H1 (cell line): Measurements from ENCODE around the gene MAIP1. TPM values are rescaled to one million over a fixed set of nuclear protein-coding genes. Genes with fewer than 3 reads are reported as not detected.

Experiments
- CTCF ChIA-PET: fragments of 300-600 bp; sonication (Branson Sonifier 250); formaldehyde crosslinking; loops from one replicate; lab custom pipeline; 2021; ENCODE audit not compliant: partially characterized antibody; lab: Charles Lee
- POLR2A ChIA-PET: fragments of 300-600 bp; sonication (Branson Sonifier 250); formaldehyde crosslinking; loops from one replicate; lab custom pipeline; 2021; ENCODE audit warnings: inconsistent platforms; ENCODE audit not compliant: partially characterized antibody; lab: Charles Lee
- DNase-seq, 2 experiments: peaks; one replicate each; pipeline versions ENCODE4 v3.0.0 to v3.0.0-alpha.2; 2010 to 2022; ENCODE audit warnings: low spot score in 2 of 2, low read depth in 1 of 2, mixed read lengths in 1 of 2
- FAIRE-seq: peaks from 2 replicates; lab custom pipeline; 2011; peaks lifted over from hg19 to GRCh38; lab: Jason Lieb, UNC
- H2AFZ ChIP-seq: 2 replicates; pipeline ENCODE4 v1.8.1; 2012; ENCODE audit warnings: low read length, inconsistent platforms
- H2AK5ac ChIP-seq: 2 replicates; pipeline ENCODE4 v1.6.1; 2013; ENCODE audit warnings: low read depth, low read length
- H2BK120ac ChIP-seq: replicated peaks from 2 replicates; pipeline ENCODE3; 2013; ENCODE audit warnings: low read depth, low read length, inconsistent platforms
- H2BK12ac ChIP-seq: 2 replicates; pipeline ENCODE4 v1.6.1; 2013; ENCODE audit warnings: low read depth, low read length
- H2BK15ac ChIP-seq: 2 replicates; pipeline ENCODE4 v1.6.1; 2013; ENCODE audit warnings: low read length
- H2BK20ac ChIP-seq: 2 replicates; pipeline ENCODE4 v1.6.1; 2013; ENCODE audit warnings: low read length
- H2BK5ac ChIP-seq: 2 replicates; pipeline ENCODE4 v1.6.1; 2013; ENCODE audit warnings: low read depth, low read length
- H3K14ac ChIP-seq: 2 replicates; pipeline ENCODE4 v1.6.1; 2013; ENCODE audit warnings: inconsistent platforms; ENCODE audit not compliant: insufficient read length
- H3K18ac ChIP-seq: 2 replicates; pipeline ENCODE4 v1.6.1; 2013; ENCODE audit warnings: low read length; ENCODE audit errors: extremely low read depth
- H3K23ac ChIP-seq: 2 replicates; pipeline ENCODE4 v1.6.1; 2013; ENCODE audit warnings: inconsistent platforms; ENCODE audit not compliant: insufficient read length
- H3K23me2 ChIP-seq: 2 replicates; pipeline ENCODE4 v1.6.1; 2013; ENCODE audit warnings: low read depth, low read length
- H3K27ac ChIP-seq: 2 replicates; pipeline ENCODE4 v1.6.1; 2011; ENCODE audit warnings: low read depth, low read length, inconsistent platforms
- H3K27me3 ChIP-seq, 4 experiments: replicated peaks in 1 of 4; 1 replicate in 1 of 4; 2 replicates in 3 of 4; pipeline versions ENCODE4 v1.6.1 to v1.8.1; 2011 to 2013; ENCODE audit warnings: low read length in 3 of 4, mild to moderate bottlenecking in 3 of 4, inconsistent platforms in 2 of 4, mixed read lengths in 2 of 4, moderate library complexity in 1 of 4; ENCODE audit not compliant: control insufficient read depth in 3 of 4, insufficient read depth in 3 of 4; ENCODE audit errors: extremely low read depth in 1 of 4
- H3K36me3 ChIP-seq, 4 experiments: 2 replicates each; pipeline versions ENCODE4 v1.6.1 to v1.8.1; 2011 to 2013; ENCODE audit warnings: mild to moderate bottlenecking in 4 of 4, low read length in 3 of 4, moderate library complexity in 2 of 4, control low read depth in 1 of 4, inconsistent platforms in 1 of 4; ENCODE audit not compliant: insufficient read depth in 4 of 4, control insufficient read depth in 2 of 4
- H3K4ac ChIP-seq: replicated peaks from 2 replicates; pipeline ENCODE3; 2013; ENCODE audit warnings: low read length, low read depth, mixed read lengths, inconsistent platforms; ENCODE audit not compliant: insufficient read length
- H3K4me1 ChIP-seq, 4 experiments: replicated peaks in 1 of 4; 1 replicate in 1 of 4; 2 replicates in 3 of 4; pipeline versions ENCODE4 v1.6.1 to v1.8.1; 2011 to 2013; ENCODE audit warnings: low read length in 3 of 4, inconsistent platforms in 2 of 4, mixed read lengths in 1 of 4; ENCODE audit not compliant: insufficient read depth in 4 of 4, control insufficient read depth in 3 of 4
- H3K4me2 ChIP-seq, 2 experiments: 2 replicates each; pipeline versions ENCODE4 v1.6.1 to v1.8.1; 2011 to 2013; ENCODE audit warnings: low read depth in 2 of 2, low read length in 2 of 2, control low read depth in 1 of 2, inconsistent platforms in 1 of 2, mild to moderate bottlenecking in 1 of 2; ENCODE audit not compliant: insufficient read depth in 1 of 2
- H3K4me3 ChIP-seq, 4 experiments: fragments of 200-600, 300-600 bp in 1 of 4; sonication (generic), shearing (Covaris generic), sonication (Bioruptor Twin) in 1 of 4; 2 replicates each; pipeline versions ENCODE4 v1.5.1 to v1.8.1; 2011 to 2016; ENCODE audit warnings: low read length in 4 of 4, low read depth in 3 of 4, control low read depth in 2 of 4, inconsistent platforms in 2 of 4, mild to moderate bottlenecking in 2 of 4, mixed read lengths in 1 of 4, moderate library complexity in 1 of 4; ENCODE audit not compliant: insufficient read depth in 2 of 4; ENCODE audit errors: extremely low read depth in 1 of 4
- H3K56ac ChIP-seq: replicated peaks from 2 replicates; pipeline ENCODE3; 2013; ENCODE audit warnings: low read depth, mild to moderate bottlenecking, mixed read lengths, low read length, inconsistent platforms; ENCODE audit not compliant: insufficient read length
- H3K79me1 ChIP-seq: 2 replicates; pipeline ENCODE4 v1.6.1; 2013; ENCODE audit warnings: low read depth, low read length, control low read depth
- H3K79me2 ChIP-seq, 2 experiments: 2 replicates each; pipeline versions ENCODE4 v1.6.1 to v1.8.1; 2012 to 2013; ENCODE audit warnings: low read length in 2 of 2, mild to moderate bottlenecking in 2 of 2, inconsistent platforms in 1 of 2; ENCODE audit not compliant: insufficient read depth in 2 of 2, control insufficient read depth in 1 of 2
- H3K9ac ChIP-seq, 4 experiments: replicated peaks in 1 of 4; 1 replicate in 1 of 4; 2 replicates in 3 of 4; pipeline versions ENCODE4 v1.6.1 to v1.8.1; 2011 to 2013; ENCODE audit warnings: low read depth in 3 of 4, low read length in 3 of 4, control low read depth in 2 of 4, mild to moderate bottlenecking in 2 of 4, moderate library complexity in 2 of 4, inconsistent platforms in 1 of 4; ENCODE audit errors: extremely low read depth in 1 of 4
- H3K9me3 ChIP-seq, 2 experiments: 2 replicates each; pipeline versions ENCODE4 v1.6.1 to v1.8.1; 2012 to 2013; ENCODE audit warnings: mild to moderate bottlenecking in 2 of 2, moderate library complexity in 2 of 2, control low read depth in 1 of 2, inconsistent platforms in 1 of 2, low read depth in 1 of 2, low read length in 1 of 2, mixed read lengths in 1 of 2; ENCODE audit not compliant: insufficient read depth in 2 of 2
- H4K20me1 ChIP-seq, 2 experiments: replicated peaks in 1 of 2; 2 replicates each; pipeline versions ENCODE3 to v1.8.1; 2011 to 2013; ENCODE audit warnings: inconsistent platforms in 2 of 2, low read length in 2 of 2, mild to moderate bottlenecking in 1 of 2; ENCODE audit not compliant: insufficient read depth in 2 of 2, control insufficient read depth in 1 of 2
- H4K5ac ChIP-seq: 2 replicates; pipeline ENCODE4 v1.6.1; 2013; ENCODE audit warnings: low read length, low read depth, mixed read lengths, inconsistent platforms; ENCODE audit not compliant: insufficient read length
- H4K8ac ChIP-seq: 2 replicates; pipeline ENCODE4 v1.8.0; 2013; ENCODE audit warnings: mild to moderate bottlenecking, moderate library complexity, low read length, inconsistent platforms; ENCODE audit not compliant: insufficient read depth; ENCODE audit errors: extremely low read depth
- H4K91ac ChIP-seq: replicated peaks from 2 replicates; pipeline ENCODE3; 2013; ENCODE audit warnings: low read length, mixed read lengths, inconsistent platforms; ENCODE audit not compliant: insufficient read length
- ASH2L ChIP-seq: fragments of 200-600, 300-600 bp; sonication (generic); IDR thresholded peaks from one replicate; pipeline ENCODE4 v1.7.1; 2017; ENCODE audit warnings: low read length
- BRCA1 ChIP-seq: IDR thresholded peaks from 2 replicates; pipeline ENCODE4 v1.6.1; 2012; ENCODE audit warnings: low read depth, low read length, improper control_type of control experiment
- CBX8 ChIP-seq: fragments of 300-800, 300-1000 bp; sonication (generic); IDR thresholded peaks from 2 replicates; pipeline ENCODE4 v1.7.1; 2016; ENCODE audit warnings: low read depth, low read length, borderline replicate concordance
- EZH2 ChIP-seq: fragments of 200-600 bp; sonication (generic); IDR thresholded peaks from 2 replicates; pipeline ENCODE4 v1.7.1; 2012; ENCODE audit warnings: low read depth, mild to moderate bottlenecking, moderate library complexity, low read length, inconsistent platforms; ENCODE audit not compliant: severe bottlenecking
- GTF2F1 ChIP-seq: IDR thresholded peaks from 2 replicates; pipeline ENCODE4 v1.6.1; 2012; ENCODE audit warnings: low read depth, low read length, improper control_type of control experiment, borderline replicate concordance
- HDAC2 ChIP-seq, 2 experiments: fragments of 300-600 bp in 1 of 2; sonication (generic) in 1 of 2; IDR thresholded peaks; 2 replicates each; pipeline ENCODE4 v1.6.1; 2011 to 2012; ENCODE audit warnings: low read depth in 2 of 2, low read length in 2 of 2, mild to moderate bottlenecking in 2 of 2, moderate library complexity in 2 of 2, borderline replicate concordance in 1 of 2, inconsistent platforms in 1 of 2
- NANOG ChIP-seq: IDR thresholded peaks from 2 replicates; pipeline ENCODE4 v1.6.1; 2011; ENCODE audit warnings: low read length, low read depth, mild to moderate bottlenecking, inconsistent platforms; ENCODE audit not compliant: insufficient read depth, poor library complexity, severe bottlenecking
- SIN3A ChIP-seq, 2 experiments: IDR thresholded peaks in 1 of 2; conservative IDR thresholded peaks in 1 of 2; 2 replicates each; pipeline ENCODE4 v1.6.1; 2011 to 2012; ENCODE audit warnings: low read length in 2 of 2, improper control_type of control experiment in 1 of 2, low read depth in 1 of 2, mild to moderate bottlenecking in 1 of 2
- SRF ChIP-seq: IDR thresholded peaks from 2 replicates; pipeline ENCODE4 v1.6.1; 2011; ENCODE audit warnings: mild to moderate bottlenecking, low read depth, low read length, moderate library complexity
- WGBS, 2 experiments: shearing (Covaris generic) in 1 of 2; methylation state at CpG; one replicate each; pipeline versions ENCODE4 v1.1.6 to v1.1.7; 2013 to 2015; ENCODE audit warnings: low lambda C conversion rate in 2 of 2, mixed read lengths in 2 of 2, inconsistent platforms in 1 of 2, low coverage in 1 of 2, missing lambda C conversion rate in 1 of 2; ENCODE audit not compliant: insufficient replicate concordance in 2 of 2, insufficient coverage in 1 of 2, insufficient read length in 1 of 2; ENCODE audit errors: extremely low coverage in 1 of 2, missing lambda C conversion rate in 1 of 2; 5-methylcytosine and 5-hydroxymethylcytosine counted together
- polyA plus RNA-seq, 7 experiments: library from polyadenylated mRNA; depleted of rRNA in 3 of 7; stranded (reverse) in 5 of 7; unstranded in 2 of 7; fragments of >200 nt in 5 of 7; fragments of 200-250 nt in 2 of 7; gene quantifications; 1 replicate in 5 of 7; 2 replicates in 1 of 7; 4 replicates in 1 of 7; pipeline versions ENCODE4 v1.2.1 to v1.2.3, GENCODE V29; 2011 to 2013; ENCODE audit warnings: missing spikeins in 2 of 7, mixed read lengths in 2 of 7
- total RNA-seq: library from RNA; stranded (reverse); fragmentation: NEBNext Ultra II Directional; extraction: Animal tissue kit (Norgen Biotek cat#: 25700); gene quantifications from 2 replicates; pipeline ENCODE4 v1.2.1, GENCODE V29; 2021

Gene MAIP1
- total and polyA plus RNA-seq, 2 of the 8 experiments (the other 6 are each of a cell fraction or from before 2014, with no cell fraction given) = 23.2 to 28.5 TPM

DNA sequence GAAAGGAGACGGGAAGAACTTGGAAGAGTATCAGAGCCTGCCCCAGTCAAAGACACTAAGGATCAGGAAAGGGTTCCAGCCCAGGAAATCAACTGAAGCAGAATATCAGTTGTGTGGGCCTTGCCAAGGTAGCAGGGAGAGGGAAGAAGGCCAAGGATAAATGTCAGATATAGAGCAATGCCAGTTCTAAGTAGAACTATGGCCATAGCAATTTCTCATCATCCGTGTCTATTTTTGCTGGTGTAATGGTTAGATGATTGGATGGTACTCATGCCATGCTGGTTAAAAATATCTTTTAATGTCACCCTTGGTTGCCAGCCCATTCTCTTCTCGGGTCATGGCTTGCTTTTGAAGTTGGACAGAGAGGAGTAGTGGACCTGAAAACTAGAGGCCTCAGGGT is 41.9 kb downstream of the MAIP1 start:
- ChIA-PET CTCF (interaction anchor here (0.8 to 2.9 kb wide), 2 partner anchors 13 to 16 kb away, joined by 3 to 15 read pairs; no protein-coding TSS in a partner anchor), POLR2A (no interaction called here)
- Histone ChIP-seq H3K36me3 (no peaks in the 10 kb centered on the region), H2BK12ac (no peak overlapping the region), H2AK5ac (no peak overlapping the region), H3K4ac (no peak overlapping the region), H3K79me2 (no peaks in the 10 kb centered on the region), H4K5ac (no peak overlapping the region), H3K14ac (no peak overlapping the region), H3K23me2 (no peaks in the 10 kb centered on the region; the same call in 1 of the 2 replicates), H3K4me1 (no peaks in the 10 kb centered on the region), H3K27me3 (no peaks in the 10 kb centered on the region), H2BK5ac (no peak overlapping the region), H3K9me3 (no peaks in the 10 kb centered on the region), H3K56ac (no peak overlapping the region), H3K79me1 (no peaks in the 10 kb centered on the region), H4K20me1 (no peaks in the 10 kb centered on the region), H2BK15ac (no peak overlapping the region), H3K4me3 (no peak overlapping the region), H2BK20ac (no peak overlapping the region), H3K9ac (no peak overlapping the region), H3K18ac (no peak overlapping the region), H3K23ac (no peak overlapping the region), H3K4me2 (no peak overlapping the region), H2BK120ac (no peak overlapping the region), H2AFZ (no peak overlapping the region), H4K91ac (no peak overlapping the region), H3K27ac (no peak overlapping the region), H4K8ac (no peak overlapping the region)
- 92% methylated on average over 3 of the region's 3 CpGs; no CpG with 5 or more reads in 1 of the 2 experiments for WGBS, 2 experiments
- DNase-seq = no peak
- TF ChIP-seq HDAC2 (IDR thresholded peaks at IDR 0.05; ENCODE audit: borderline replicate concordance in 1 of 2, low read depth in 2 of 2, low read length in 2 of 2) (no peak), SRF (no peak), BRCA1 (no peak), SIN3A (conservative IDR thresholded peaks at IDR 0.05 in 1 of 2, IDR thresholded peaks at IDR 0.05 in 1 of 2; ENCODE audit: low read depth in 1 of 2, low read length in 2 of 2) (no peak), EZH2 (no peak), CBX8 (no peak), GTF2F1 (no peak), NANOG (no peak), ASH2L (no peak)
- FAIRE-seq = no peak
